Activated CD8-positive, alpha-beta T cell treated with anti-CD3 and anti-CD28 coated beads for 36 hours (primary cell): Measurements from ENCODE around the gene ARPC5L. TPM values are rescaled to one million over a fixed set of nuclear protein-coding genes. Genes with fewer than 3 reads are reported as not detected.
"Not testable (repeated sequence)": the region's sequence is repeated elsewhere in the genome, so short reads cannot be mapped to it uniquely, and the experiment has no call there.

ENCODE experiments used
- ATAC-seq: fragments of 200-7000 bp; cut with Tn5 transposase; one replicate; pipeline ENCODE4 v1.10.0; 2021; ENCODE audit warnings: mild to moderate bottlenecking, moderate library complexity
- CTCF ChIA-PET: fragments of 350-600 bp; sonication (Branson Sonifier 250); formaldehyde crosslinking; loops from one replicate; lab custom pipeline; 2021; ENCODE audit warnings: antibody characterized with exemption; lab: Charles Lee
- POLR2A ChIA-PET: fragments of 350-600 bp; sonication (Branson Sonifier 250); formaldehyde crosslinking; loops from one replicate; lab custom pipeline; 2021; ENCODE audit warnings: antibody characterized with exemption; lab: Charles Lee
- DNase-seq: peaks from one replicate; pipeline ENCODE4 v3.0.0-alpha.2; 2020
- H3K27ac Mint-ChIP-seq: one replicate; pipeline ENCODE4 v1.8.0; 2021; ENCODE audit warnings: mild to moderate bottlenecking, mixed read lengths
- H3K27me3 Mint-ChIP-seq: one replicate; pipeline ENCODE4 v1.8.0; 2021; ENCODE audit warnings: mixed read lengths
- H3K36me3 Mint-ChIP-seq: one replicate; pipeline ENCODE4 v1.8.0; 2021; ENCODE audit warnings: low read depth, mixed read lengths
- H3K4me1 Mint-ChIP-seq: one replicate; pipeline ENCODE4 v1.8.0; 2021; ENCODE audit warnings: low read depth, mixed read lengths
- H3K4me3 Mint-ChIP-seq: one replicate; pipeline ENCODE4 v1.8.0; 2021; ENCODE audit warnings: mild to moderate bottlenecking, moderate library complexity, mixed read lengths
- H3K9me3 Mint-ChIP-seq: one replicate; pipeline ENCODE4 v1.8.0; 2021; ENCODE audit warnings: mixed read lengths
- CTCF ChIP-seq: fragments of 200-600 bp; IDR thresholded peaks from one replicate; pipeline ENCODE4 v1.8.0; 2022; ENCODE audit warnings: antibody characterized with exemption, mild to moderate bottlenecking
- intact Hi-C: fragments of 100-400 bp; cut with micrococcal nuclease; formaldehyde crosslinking; loops from one replicate; pipeline ENCODE4 v1.10.0; 2022
- total RNA-seq, 2 experiments: library from RNA; stranded (reverse); gene quantifications; one replicate each; pipeline ENCODE4 v1.2.3, GENCODE V29; 2021

Gene ARPC5L
- total RNA-seq, 2 experiments from 2014 or later, result 72.7 to 73.9 TPM

- POLR2A ChIA-PET, result interaction anchor here (1.0 kb wide), 2 partner anchors 9 to 11 kb away, joined by 3 read pairs; no protein-coding TSS in a partner anchor
- H3K4me1 Mint-ChIP-seq, result no peaks in the 10 kb centered on the region
- H3K36me3 Mint-ChIP-seq, result no peaks in the 10 kb centered on the region
- H3K4me3 Mint-ChIP-seq, result no peak overlapping the region
- H3K27ac Mint-ChIP-seq, result no peak overlapping the region
- DNase-seq (no peak), ATAC-seq (no peak)
- H3K27me3 Mint-ChIP-seq, result peaks cover 15% of the 10 kb centered on the region
- TF ChIP-seq CTCF, result no peak
- no peaks in the 10 kb centered on the region for H3K9me3 Mint-ChIP-seq
- CTCF ChIA-PET, result interaction anchor here (1.0 to 8.4 kb wide), 8 partner anchors 12 to 67 kb away, joined by 4 to 66 read pairs (median 6); partner anchors contain the start of genes NR6A1, OLFML2A and WDR38
- intact Hi-C loops, result no loop called here
Observed at GRCh38 chr9:124841075-124841821, 20.7 kb upstream of the ARPC5L start.

- ChIA-PET CTCF (interaction anchor here (8.0 kb wide), 1 partner anchor 10 kb away, joined by 57 read pairs; the partner anchor contains the start of gene WDR38), POLR2A (no interaction called here)
- TF ChIP-seq CTCF, result no peak
- peaks cover 12% of the 10 kb centered on the region for H3K27me3 Mint-ChIP-seq
- no peaks in the 10 kb centered on the region for H3K4me1 Mint-ChIP-seq
- no peak for ATAC-seq
- no peak for DNase-seq
- intact Hi-C loops, result no loop called here
- no peak overlapping the region for H3K27ac Mint-ChIP-seq
- H3K9me3 Mint-ChIP-seq, result no peaks in the 10 kb centered on the region
- H3K4me3 Mint-ChIP-seq, result no peak overlapping the region
- no peaks in the 10 kb centered on the region for H3K36me3 Mint-ChIP-seq
Observed at GRCh38 chr9:124843456-124844034, 18.4 kb upstream of the ARPC5L start.

- ChIA-PET POLR2A (no interaction called here), CTCF (interaction anchor here (8.0 kb wide), 1 partner anchor 9 kb away, joined by 57 read pairs; the partner anchor contains the start of gene WDR38)
- ATAC-seq (no peak), DNase-seq (no peak)
- Mint-ChIP-seq H3K4me3 (no peak overlapping the region), H3K4me1 (no peaks in the 10 kb centered on the region), H3K36me3 (no peaks in the 10 kb centered on the region), H3K27me3 (peaks cover 14% of the 10 kb centered on the region), H3K9me3 (no peaks in the 10 kb centered on the region), H3K27ac (no peak overlapping the region)
- no peak for TF ChIP-seq CTCF
- intact Hi-C loops, result no loop called here
Observed at GRCh38 chr9:124844291-124844690, 17.6 kb upstream of the ARPC5L start.

GRCh38 chr9:124846467-124846866, 15.5 kb upstream of the ARPC5L start:
- H3K36me3 Mint-ChIP-seq, H3K27ac Mint-ChIP-seq, H3K4me1 Mint-ChIP-seq, DNase-seq, intact Hi-C loops, H3K9me3 Mint-ChIP-seq, ATAC-seq, H3K4me3 Mint-ChIP-seq: not testable (repeated sequence)
- ChIA-PET CTCF (interaction anchor here (1.0 to 1.7 kb wide), 2 partner anchors 10 to 71 kb away, joined by 3 to 4 read pairs; no protein-coding TSS in a partner anchor), POLR2A (interaction anchor here (1.3 kb wide), 1 partner anchor 10 kb away, joined by 3 read pairs; no protein-coding TSS in a partner anchor)
- peaks cover 22% of the 10 kb centered on the region for H3K27me3 Mint-ChIP-seq

GRCh38 chr9:124846969-124847368, 15.0 kb upstream of the ARPC5L start:
- no peak overlapping the region for H3K4me3 Mint-ChIP-seq
- no peak for DNase-seq
- no peaks in the 10 kb centered on the region for H3K4me1 Mint-ChIP-seq
- H3K36me3 Mint-ChIP-seq, result no peaks in the 10 kb centered on the region
- intact Hi-C loops, result no loop called here
- H3K27me3 Mint-ChIP-seq, result peaks cover 22% of the 10 kb centered on the region
- ATAC-seq, result no peak
- CTCF ChIA-PET, result interaction anchor here (1.0 to 1.7 kb wide), 3 partner anchors 10 to 72 kb away, joined by 3 to 4 read pairs (median 3); partner anchors contain the start of gene OLFML2A
- TF ChIP-seq CTCF, result no peak
- POLR2A ChIA-PET, result interaction anchor here (1.3 kb wide), 1 partner anchor 9 kb away, joined by 3 read pairs; no protein-coding TSS in a partner anchor
- no peak overlapping the region for H3K27ac Mint-ChIP-seq
- H3K9me3 Mint-ChIP-seq, result no peaks in the 10 kb centered on the region
